Thyroid gland (tissue), 4 donors: Measurements from ENCODE around the gene PC. TPM values are rescaled to one million over a fixed set of nuclear protein-coding genes. Genes with fewer than 3 reads are reported as not detected.

Source experiments
- DNase-seq, 2 donors: peaks; one replicate each; pipeline ENCODE4 v3.0.0-alpha.2; 2019
- H3K27ac ChIP-seq, 3 donors: fragments of 200-600 bp; sonication (generic); 1 replicate in 2 of 3; 2 replicates in 1 of 3; pipeline ENCODE4 v1.5.1; 2016 to 2019; ENCODE audit warnings: mild to moderate bottlenecking in 1 of 3, moderate library complexity in 1 of 3
- H3K27me3 ChIP-seq: fragments of 200-600 bp; sonication (generic); one replicate; pipeline ENCODE4 v1.5.1; 2019
- H3K36me3 ChIP-seq, 2 donors: fragments of 200-600 bp; sonication (generic); one replicate each; pipeline ENCODE4 v1.5.1; 2016 to 2019
- H3K4me1 ChIP-seq, 2 donors: fragments of 200-600 bp; sonication (generic); one replicate each; pipeline ENCODE4 v1.5.1; 2017 to 2019
- H3K4me3 ChIP-seq, 3 donors: fragments of 200-600 bp; sonication (generic); replicated peaks in 1 of 3; 1 replicate in 2 of 3; 2 replicates in 1 of 3; pipeline ENCODE4 v1.5.1; 2016; ENCODE audit warnings: mild to moderate bottlenecking in 1 of 3
- H3K9me3 ChIP-seq: fragments of 200-600 bp; sonication (generic); one replicate; pipeline ENCODE4 v1.5.1; 2017
- POLR2A ChIP-seq, 2 donors: fragments of 450-650 bp; IDR thresholded peaks; one replicate each; pipeline ENCODE4 v1.6.1; 2017; ENCODE audit warnings: antibody characterized with exemption in 2 of 2, mild to moderate bottlenecking in 2 of 2, moderate library complexity in 1 of 2
- WGBS, 2 donors: methylation state at CpG; one replicate each; pipeline ENCODE4 v1.1.5; 2017; 5-methylcytosine and 5-hydroxymethylcytosine counted together
- intact Hi-C: fragments of 100-400 bp; cut with DNase I; formaldehyde crosslinking; loops from one replicate; pipeline ENCODE4 v1.15.1; 2023
- total RNA-seq, 4 donors: library from RNA; depleted of rRNA; stranded (reverse); fragments of >200 nt; gene quantifications; one replicate each; pipeline ENCODE4 v1.2.3, GENCODE V29; 2016
- TF ChIP-seq, protein P1 (sequence below), 6 experiments: fragments of 200-600 bp in 3 of 6; fragments of 450-650 bp in 3 of 6; sonication (generic) in 3 of 6; IDR thresholded peaks; one replicate each; pipeline ENCODE4 v1.5.1; 2016 to 2019; ENCODE audit warnings: antibody characterized with exemption in 6 of 6, mild to moderate bottlenecking in 2 of 6, inconsistent platforms in 1 of 6, moderate library complexity in 1 of 6

PC gene
- total RNA-seq, 4 donors from 2014 or later = 5.4 to 34.3 (median 21.9) TPM

DNA sequence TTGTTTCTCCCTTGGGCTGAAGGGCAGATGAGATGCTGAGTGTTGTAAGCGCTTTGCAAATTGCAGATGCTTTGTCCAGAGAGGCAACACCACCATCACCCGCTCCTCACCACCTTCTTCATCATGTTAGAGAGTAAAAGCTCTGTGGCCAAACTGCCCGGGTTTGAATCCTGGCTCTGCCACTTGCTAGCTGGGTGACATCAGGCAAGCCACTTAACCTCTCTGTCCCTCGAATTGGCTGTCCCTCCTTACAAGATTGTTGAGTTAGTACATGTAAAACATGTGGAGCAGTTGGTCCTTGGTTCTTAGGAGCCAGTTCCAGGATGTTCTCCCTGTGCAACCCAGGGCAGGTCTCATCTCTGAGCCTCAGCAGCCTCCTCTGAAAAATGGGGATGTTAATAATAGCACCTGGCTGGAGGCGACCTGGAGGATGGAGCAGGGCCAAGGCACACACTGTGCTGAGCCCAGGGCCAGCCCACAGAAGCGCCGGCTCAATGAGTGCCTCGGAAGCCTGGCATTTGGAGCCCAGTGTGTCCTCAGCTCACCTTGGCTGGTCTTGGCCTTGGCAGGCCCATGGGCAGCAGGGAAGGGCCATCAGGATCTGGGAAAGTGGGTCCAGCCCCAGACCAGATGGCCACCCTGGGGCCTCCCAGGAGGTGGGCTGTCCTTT lies 27.5 kb upstream of the PC start:
- intact Hi-C loops = no loop called here
- Histone ChIP-seq H3K27ac (no peak overlapping the region), H3K4me3 (no peak overlapping the region), H3K9me3 (no peaks in the 10 kb centered on the region), H3K4me1 (peaks cover 0 to 10% of the 10 kb centered on the region in 2 donors), H3K27me3 (no peaks in the 10 kb centered on the region), H3K36me3 (no peaks in the 10 kb centered on the region)
- WGBS, 2 donors = 75 to 79% methylated on average over 6 to 8 of the region's 8 CpGs
- peak in 1 of 2 donors; percentile 23 for DNase-seq
- TF ChIP-seq, protein P1, sequence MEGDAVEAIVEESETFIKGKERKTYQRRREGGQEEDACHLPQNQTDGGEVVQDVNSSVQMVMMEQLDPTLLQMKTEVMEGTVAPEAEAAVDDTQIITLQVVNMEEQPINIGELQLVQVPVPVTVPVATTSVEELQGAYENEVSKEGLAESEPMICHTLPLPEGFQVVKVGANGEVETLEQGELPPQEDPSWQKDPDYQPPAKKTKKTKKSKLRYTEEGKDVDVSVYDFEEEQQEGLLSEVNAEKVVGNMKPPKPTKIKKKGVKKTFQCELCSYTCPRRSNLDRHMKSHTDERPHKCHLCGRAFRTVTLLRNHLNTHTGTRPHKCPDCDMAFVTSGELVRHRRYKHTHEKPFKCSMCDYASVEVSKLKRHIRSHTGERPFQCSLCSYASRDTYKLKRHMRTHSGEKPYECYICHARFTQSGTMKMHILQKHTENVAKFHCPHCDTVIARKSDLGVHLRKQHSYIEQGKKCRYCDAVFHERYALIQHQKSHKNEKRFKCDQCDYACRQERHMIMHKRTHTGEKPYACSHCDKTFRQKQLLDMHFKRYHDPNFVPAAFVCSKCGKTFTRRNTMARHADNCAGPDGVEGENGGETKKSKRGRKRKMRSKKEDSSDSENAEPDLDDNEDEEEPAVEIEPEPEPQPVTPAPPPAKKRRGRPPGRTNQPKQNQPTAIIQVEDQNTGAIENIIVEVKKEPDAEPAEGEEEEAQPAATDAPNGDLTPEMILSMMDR (IDR thresholded peaks at IDR 0.05) = no peak
- no peak for TF ChIP-seq POLR2A (IDR thresholded peaks at IDR 0.05)

DNA sequence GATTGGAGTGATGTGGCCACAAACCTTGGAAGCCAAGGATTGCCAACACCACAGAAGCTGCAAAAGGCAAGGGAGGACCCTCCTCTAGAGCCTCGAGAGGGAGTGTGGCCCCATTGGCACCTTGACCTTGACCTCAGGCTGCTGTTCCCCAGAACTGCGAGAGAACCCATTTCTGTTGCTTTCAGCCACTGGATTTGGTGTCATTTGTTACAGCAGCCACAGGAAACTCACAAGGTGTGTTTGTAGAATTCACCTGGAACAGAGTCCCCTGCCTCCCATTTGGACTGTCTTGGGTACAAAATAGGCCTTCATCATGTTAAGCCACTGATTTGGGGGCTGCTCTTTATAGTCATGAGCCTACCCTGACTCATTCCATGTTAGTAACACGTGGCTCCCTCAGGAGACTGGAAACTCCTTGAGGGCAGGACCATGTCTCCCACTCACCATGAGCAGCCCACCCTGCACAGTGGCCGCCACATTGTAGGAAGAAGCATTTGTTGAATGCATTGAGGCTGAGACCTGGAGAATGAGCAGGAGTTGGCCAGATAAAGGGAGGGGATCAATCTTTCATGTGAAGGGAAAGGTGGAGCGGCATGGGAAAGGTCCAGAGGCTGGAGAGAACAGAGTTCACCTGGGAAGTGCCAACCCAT lies 25.2 kb upstream of the PC start:
- no peaks in the 10 kb centered on the region for H3K36me3 ChIP-seq
- no peaks in the 10 kb centered on the region for H3K9me3 ChIP-seq
- intact Hi-C loops = no loop called here
- no peak for TF ChIP-seq POLR2A (IDR thresholded peaks at IDR 0.05)
- H3K27ac ChIP-seq = no peak overlapping the region
- WGBS, 2 donors = 87 to 88% methylated on average over 5 of the region's 5 CpGs
- H3K4me3 ChIP-seq = no peak overlapping the region
- peaks cover 0 to 10% of the 10 kb centered on the region in 2 donors for H3K4me1 ChIP-seq
- no peak for DNase-seq
- no peaks in the 10 kb centered on the region for H3K27me3 ChIP-seq

DNA sequence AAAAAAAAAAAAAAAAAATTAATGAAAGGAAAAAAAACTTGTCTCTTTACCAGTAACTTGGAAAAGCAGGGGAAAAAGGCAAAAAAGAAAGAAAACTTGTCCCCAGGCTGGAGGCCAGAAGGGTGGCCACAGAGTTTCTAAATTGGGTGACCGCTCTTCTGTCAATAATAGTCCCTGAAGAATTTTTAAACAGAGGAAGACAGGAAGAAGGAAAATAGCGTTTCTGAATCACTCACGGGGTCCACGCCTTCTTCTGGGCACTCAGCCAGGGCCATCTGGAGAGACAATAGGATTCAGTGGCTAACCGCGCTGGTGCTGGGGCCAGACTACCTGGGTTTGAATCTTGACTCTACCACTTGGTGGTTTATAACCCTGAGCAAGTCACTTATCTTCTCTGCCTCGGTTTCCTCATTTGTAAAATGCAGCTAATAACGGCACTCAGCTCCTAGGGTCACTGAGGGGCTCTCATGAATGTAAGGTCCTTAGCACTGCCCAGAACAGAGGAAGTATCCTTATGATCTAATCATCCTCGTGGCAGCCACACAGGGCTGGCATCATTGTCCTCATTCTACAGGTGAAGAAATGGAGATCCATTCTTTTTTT lies 23.9 kb upstream of the PC start:
- peaks cover 0 to 10% of the 10 kb centered on the region in 2 donors for H3K4me1 ChIP-seq
- intact Hi-C loops = no loop called here

DNA sequence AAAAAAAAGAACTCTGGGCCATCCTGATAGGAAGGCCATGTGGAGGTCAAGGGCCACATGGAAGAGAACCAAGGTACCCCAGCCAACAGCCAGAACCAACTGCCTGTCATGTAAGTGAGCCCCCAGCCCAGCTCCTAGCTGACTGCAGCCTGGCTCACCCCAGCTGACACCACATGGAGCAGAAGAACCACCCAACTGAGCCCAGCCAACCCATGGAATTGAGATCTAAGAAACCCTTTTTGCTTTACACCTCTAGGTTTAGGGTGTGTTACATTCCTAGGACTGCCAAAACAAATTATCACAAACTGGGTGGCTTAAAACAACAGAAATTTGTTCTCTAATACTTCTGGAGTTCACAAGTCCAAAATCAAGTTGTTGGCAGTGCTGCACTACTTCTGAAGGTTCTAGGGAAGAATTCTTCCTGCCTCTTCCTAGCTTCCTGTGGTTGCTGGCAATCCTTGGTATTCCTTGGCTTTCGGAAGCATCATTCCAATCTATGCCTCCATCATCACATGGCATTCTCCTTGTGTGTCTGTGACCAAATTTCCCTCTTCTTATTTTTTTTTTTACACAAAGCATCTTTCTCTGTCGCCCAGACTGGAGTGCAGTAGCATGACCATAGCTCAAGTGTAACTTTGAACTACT lies 21.3 kb upstream of the PC start:
- H3K27me3 ChIP-seq = no peaks in the 10 kb centered on the region
- TF ChIP-seq POLR2A (IDR thresholded peaks at IDR 0.05) = no peak
- TF ChIP-seq, protein P1 (IDR thresholded peaks at IDR 0.05) = no peak
- H3K36me3 ChIP-seq = no peaks in the 10 kb centered on the region
- H3K27ac ChIP-seq = no peak overlapping the region
- DNase-seq = no peak
- no peak overlapping the region for H3K4me3 ChIP-seq
- peaks cover 0 to 10% of the 10 kb centered on the region in 2 donors for H3K4me1 ChIP-seq
- intact Hi-C loops = no loop called here
- 90 to 91% methylated on average over 2 of the region's 2 CpGs for WGBS, 2 donors
- H3K9me3 ChIP-seq = no peaks in the 10 kb centered on the region

More for the DNA sequence above, 23.9 kb upstream of the PC start:
- H3K27ac ChIP-seq = no peak overlapping the region
- H3K36me3 ChIP-seq = no peaks in the 10 kb centered on the region
- H3K27me3 ChIP-seq = no peaks in the 10 kb centered on the region
- peak; percentile 77 to 82 for DNase-seq
- WGBS, 2 donors = 20 to 24% methylated on average over 9 of the region's 9 CpGs
- no peaks in the 10 kb centered on the region for H3K9me3 ChIP-seq
- no peak overlapping the region for H3K4me3 ChIP-seq
- TF ChIP-seq, protein P1 (IDR thresholded peaks at IDR 0.05) = no peak
- no peak for TF ChIP-seq POLR2A (IDR thresholded peaks at IDR 0.05)

DNA sequence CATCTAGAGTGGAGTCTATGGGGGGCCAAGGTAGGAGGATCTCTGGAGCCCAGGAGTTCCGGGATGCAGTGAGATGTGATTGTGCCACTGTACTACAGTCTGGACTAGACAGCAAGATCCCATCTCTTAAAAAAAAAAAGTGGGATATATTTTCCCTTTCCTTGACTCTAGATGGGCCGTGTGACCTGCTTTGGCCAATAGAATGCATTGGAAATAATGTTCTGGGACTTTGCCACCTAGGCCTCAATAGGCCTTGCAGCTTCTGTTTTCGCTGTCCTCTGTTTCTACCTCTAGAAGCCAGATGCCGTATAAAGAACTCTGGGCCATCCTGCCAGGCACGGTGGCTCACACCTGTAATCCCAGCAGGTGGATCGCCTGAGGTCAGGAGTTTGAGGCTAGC lies 20.5 kb upstream of the PC start:
- no peak overlapping the region for H3K27ac ChIP-seq
- 96 to 99% methylated on average over 6 of the region's 6 CpGs for WGBS, 2 donors

More for the DNA sequence above, 20.5 kb upstream of the PC start:
- TF ChIP-seq, protein P1 (IDR thresholded peaks at IDR 0.05) = no peak
- no peak for TF ChIP-seq POLR2A (IDR thresholded peaks at IDR 0.05)
- no peaks in the 10 kb centered on the region for H3K9me3 ChIP-seq
- no peaks in the 10 kb centered on the region for H3K27me3 ChIP-seq
- H3K4me1 ChIP-seq = peaks cover 0 to 10% of the 10 kb centered on the region in 2 donors
- H3K36me3 ChIP-seq = no peaks in the 10 kb centered on the region
- H3K4me3 ChIP-seq = no peak overlapping the region
- DNase-seq = no peak
- intact Hi-C loops = no loop called here
